ENCODE results near the gene BTBD16. TPM values are rescaled to one million over a fixed set of nuclear protein-coding genes. Genes with fewer than 3 reads are reported as not detected.

Gene BTBD16
- total RNA-seq, 2 donors from 2014 or later, result 0.62 TPM; not detected in 1

- no peak for DNase-seq (ENCODE audit: low spot score)
- no peaks in the 10 kb centered on the region for H3K27me3 ChIP-seq (replicated peaks; ENCODE audit: insufficient read depth)
- 75% methylated on average over 6 of the region's 6 CpGs for WGBS
- H3K4me1 ChIP-seq (replicated peaks), result no peaks in the 10 kb centered on the region
- no peaks in the 10 kb centered on the region for H3K9me3 ChIP-seq
- no peak overlapping the region for H3K4me3 ChIP-seq
- intact Hi-C loops (cut with DNase I), result no loop called here
- TF ChIP-seq POLR2AphosphoS5 (IDR thresholded peaks at IDR 0.05) (no peak), POLR2A (IDR thresholded peaks at IDR 0.05) (no peak), CTCF (IDR thresholded peaks at IDR 0.05) (no peak)
- no peak overlapping the region for H3K27ac ChIP-seq
- H3K36me3 ChIP-seq, result no peaks in the 10 kb centered on the region
Measured at GRCh38 chr10:122288262-122288661, 17.2 kb downstream of the BTBD16 start.

GRCh38 chr10:122288917-122289316, 17.8 kb downstream of the BTBD16 start:
- no peak for TF ChIP-seq POLR2AphosphoS5 (IDR thresholded peaks at IDR 0.05)
- WGBS, result 88% methylated on average over 3 of the region's 3 CpGs
- no peaks in the 10 kb centered on the region for H3K36me3 ChIP-seq

GRCh38 chr10:122290334-122290733, 19.2 kb downstream of the BTBD16 start:
- DNase-seq (ENCODE audit: low spot score), result no peak
- intact Hi-C loops (cut with DNase I), result no loop called here
- H3K36me3 ChIP-seq, result no peaks in the 10 kb centered on the region
- no peaks in the 10 kb centered on the region for H3K4me1 ChIP-seq (replicated peaks)
- no peaks in the 10 kb centered on the region for H3K9me3 ChIP-seq
- no peak overlapping the region for H3K4me3 ChIP-seq
- no peak overlapping the region for H3K27ac ChIP-seq
- TF ChIP-seq CTCF (IDR thresholded peaks at IDR 0.05) (no peak), POLR2AphosphoS5 (IDR thresholded peaks at IDR 0.05) (no peak), POLR2A (IDR thresholded peaks at IDR 0.05) (no peak)
- no peaks in the 10 kb centered on the region for H3K27me3 ChIP-seq (replicated peaks; ENCODE audit: insufficient read depth)
- 85% methylated on average over 7 of the region's 7 CpGs for WGBS

More at GRCh38 chr10:122288917-122289316, 17.8 kb downstream of the BTBD16 start:
- intact Hi-C loops (cut with DNase I), result no loop called here
- Histone ChIP-seq H3K27ac (no peak overlapping the region), H3K27me3 (replicated peaks; ENCODE audit: insufficient read depth) (no peaks in the 10 kb centered on the region), H3K4me1 (replicated peaks) (no peaks in the 10 kb centered on the region), H3K4me3 (no peak overlapping the region), H3K9me3 (no peaks in the 10 kb centered on the region)
- no peak for DNase-seq (ENCODE audit: low spot score)

GRCh38 chr10:122290833-122291532, 19.9 kb downstream of the BTBD16 start:
- Histone ChIP-seq H3K9me3 (no peaks in the 10 kb centered on the region), H3K27ac (no peak overlapping the region), H3K4me3 (no peak overlapping the region), H3K4me1 (replicated peaks) (no peaks in the 10 kb centered on the region), H3K36me3 (no peaks in the 10 kb centered on the region), H3K27me3 (replicated peaks; ENCODE audit: insufficient read depth) (no peaks in the 10 kb centered on the region)
- 90% methylated on average over 13 of the region's 13 CpGs for WGBS
- DNase-seq (ENCODE audit: low spot score), result no peak
- intact Hi-C loops (cut with DNase I), result no loop called here
- no peak for TF ChIP-seq CTCF (IDR thresholded peaks at IDR 0.05)
- no peak for TF ChIP-seq POLR2AphosphoS5 (IDR thresholded peaks at IDR 0.05)
- no peak for TF ChIP-seq POLR2A (IDR thresholded peaks at IDR 0.05)

- DNase-seq (ENCODE audit: low spot score), result no peak
- Histone ChIP-seq H3K27me3 (replicated peaks; ENCODE audit: insufficient read depth) (no peaks in the 10 kb centered on the region), H3K36me3 (no peaks in the 10 kb centered on the region), H3K27ac (no peak overlapping the region), H3K9me3 (no peaks in the 10 kb centered on the region), H3K4me3 (no peak overlapping the region), H3K4me1 (replicated peaks) (no peaks in the 10 kb centered on the region)
- 95% methylated on average over 5 of the region's 5 CpGs for WGBS
- intact Hi-C loops (cut with DNase I), result no loop called here
- TF ChIP-seq CTCF (IDR thresholded peaks at IDR 0.05), result no peak
- TF ChIP-seq POLR2A (IDR thresholded peaks at IDR 0.05), result no peak
- TF ChIP-seq POLR2AphosphoS5 (IDR thresholded peaks at IDR 0.05), result no peak
Measured at GRCh38 chr10:122291739-122292138, 20.6 kb downstream of the BTBD16 start.

All from prostate gland (tissue), 2 donors.